HG03521 (cell line): ENCODE measurements around the gene OR4N2.
"Not testable (repeated sequence)": the region's sequence is repeated elsewhere in the genome, so short reads cannot be mapped to it uniquely, and the experiment has no call there.

Experiments used
- ATAC-seq: cut with Tn5 transposase; IDR thresholded peaks from one replicate; pipeline ENCODE4 v1.9.1; 2021; ENCODE audit warnings: mild to moderate bottlenecking, moderate library complexity; ENCODE audit not compliant: unreplicated experiment

OR4N2 gene, protein sequence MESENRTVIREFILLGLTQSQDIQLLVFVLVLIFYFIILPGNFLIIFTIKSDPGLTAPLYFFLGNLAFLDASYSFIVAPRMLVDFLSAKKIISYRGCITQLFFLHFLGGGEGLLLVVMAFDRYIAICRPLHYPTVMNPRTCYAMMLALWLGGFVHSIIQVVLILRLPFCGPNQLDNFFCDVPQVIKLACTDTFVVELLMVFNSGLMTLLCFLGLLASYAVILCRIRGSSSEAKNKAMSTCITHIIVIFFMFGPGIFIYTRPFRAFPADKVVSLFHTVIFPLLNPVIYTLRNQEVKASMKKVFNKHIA

DNA sequence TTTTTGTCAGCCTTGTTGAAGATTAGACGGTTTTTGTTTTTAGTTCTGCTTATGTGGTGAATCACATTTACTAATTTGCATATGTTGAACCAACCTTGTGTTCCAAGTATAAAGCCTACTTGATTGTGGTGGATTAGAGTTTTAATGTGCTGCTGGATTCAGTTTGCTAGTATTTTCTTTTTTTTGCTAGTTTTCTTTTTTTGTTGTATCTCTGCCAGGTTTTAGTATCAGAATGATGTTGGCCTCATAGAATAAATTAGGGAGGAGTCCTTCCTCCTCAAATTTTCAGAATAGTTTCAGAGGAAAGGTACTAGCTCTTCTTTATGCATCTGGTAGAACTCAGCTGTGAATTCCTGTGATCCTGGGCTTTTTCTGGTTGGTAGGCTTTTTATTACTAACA, at the start of gene OR4N2:
Gene OR4N2 (plus strand): TSS at position 301 of the 400 bp plus-strand sequence. CDS start 23,679 bp downstream, outside the sequence.
- not testable (repeated sequence) for ATAC-seq

DNA sequence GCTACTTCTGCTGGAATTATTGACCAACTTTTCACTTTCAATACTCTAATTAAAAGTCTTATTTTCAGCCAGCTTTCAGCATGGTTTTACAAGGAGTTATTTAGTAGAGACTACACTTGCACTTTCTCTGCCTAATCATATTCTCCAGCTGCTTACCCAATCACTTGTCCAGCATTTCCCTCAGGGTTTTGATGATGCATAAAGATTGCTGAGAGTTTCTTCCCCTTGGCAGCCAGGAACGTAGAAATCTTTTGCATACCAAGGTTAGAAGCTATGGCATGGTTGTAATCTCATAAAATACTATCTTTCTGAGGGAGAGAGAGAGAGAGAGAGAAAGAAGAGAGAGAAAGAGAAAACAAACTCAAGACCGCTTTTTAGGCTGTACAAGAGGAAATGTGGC, 49.4 kb upstream of the OR4N2 start:
- ATAC-seq = no peak

- not testable (repeated sequence) for ATAC-seq
These were observed 32.1 kb upstream of the OR4N2 start for GRCh38 chr14:19771491-19771890.

DNA sequence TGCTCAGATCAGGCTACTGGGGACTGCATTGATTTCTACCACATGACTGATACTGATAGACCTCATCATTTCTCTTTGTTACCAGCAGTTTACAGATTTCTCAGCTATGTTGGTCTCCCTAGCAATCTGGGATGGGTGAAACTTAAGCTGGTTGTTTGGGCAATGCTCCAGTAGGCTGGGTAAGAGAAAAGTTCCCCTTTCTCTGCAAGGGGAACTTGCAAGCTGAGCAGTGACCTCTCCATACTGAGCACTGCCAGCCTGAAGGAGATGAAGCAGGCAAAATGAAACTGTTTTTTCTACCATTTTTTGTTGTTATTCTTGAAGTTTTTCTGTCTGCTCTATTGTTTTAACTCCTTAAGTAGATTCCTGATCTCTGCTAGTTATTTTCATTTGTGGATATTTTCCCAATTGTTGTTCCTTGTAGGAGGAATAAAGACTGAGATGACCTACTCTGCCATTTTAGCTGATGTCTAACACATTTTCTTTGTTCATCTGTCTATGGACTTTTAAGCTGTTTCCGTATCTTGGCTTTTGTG, 31.6 kb upstream of the OR4N2 start:
- ATAC-seq = no peak

DNA sequence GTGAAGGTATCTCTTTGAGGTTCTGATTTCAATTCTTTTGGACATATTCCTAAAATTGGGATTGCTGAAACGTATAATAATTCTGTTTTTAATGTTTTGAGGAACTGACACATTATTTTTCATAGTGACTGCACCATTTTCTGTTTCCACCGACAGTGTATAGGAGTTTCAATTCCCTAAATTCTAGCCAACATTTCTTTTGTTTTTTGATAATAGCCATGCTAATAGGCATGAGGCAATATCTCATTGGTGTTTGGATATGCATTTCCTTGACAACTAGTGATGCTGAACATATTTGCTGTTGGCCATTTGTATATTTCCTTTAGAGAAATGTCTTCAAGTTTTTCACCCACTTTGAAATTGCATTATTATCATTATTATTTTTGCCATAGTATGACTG, 31.1 kb upstream of the OR4N2 start:
- ATAC-seq = not testable (repeated sequence)

GRCh38 chr14:19773204-19773603, 30.4 kb upstream of the OR4N2 start, which contains the start of gene OR4M1:
Gene OR4M1, plus strand, starts transcription at chr14:19773504. Its CDS starts 6,819 bp downstream, at chr14:19780323.
- ATAC-seq = not testable (repeated sequence)

DNA sequence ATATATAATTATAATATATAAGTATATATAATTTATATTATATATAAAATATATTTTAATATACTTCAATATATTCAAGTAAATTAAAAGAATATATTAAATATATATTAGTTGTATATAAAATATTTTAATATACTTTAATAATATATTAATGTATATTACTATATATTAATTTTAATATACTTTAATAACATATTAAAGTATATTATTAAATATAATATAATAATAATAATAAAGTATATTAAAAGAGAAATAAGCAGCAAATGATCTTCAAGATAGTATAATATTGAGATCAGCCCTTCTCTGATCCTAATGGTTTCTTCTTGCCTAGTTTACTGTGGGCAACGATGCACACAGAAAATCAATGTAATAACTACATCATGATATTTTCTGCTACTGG, 28.0 kb upstream of the OR4N2 start:
- no peak for ATAC-seq

- not testable (repeated sequence) for ATAC-seq
These were observed 17.7 kb upstream of the OR4N2 start for GRCh38 chr14:19785848-19786247.

DNA sequence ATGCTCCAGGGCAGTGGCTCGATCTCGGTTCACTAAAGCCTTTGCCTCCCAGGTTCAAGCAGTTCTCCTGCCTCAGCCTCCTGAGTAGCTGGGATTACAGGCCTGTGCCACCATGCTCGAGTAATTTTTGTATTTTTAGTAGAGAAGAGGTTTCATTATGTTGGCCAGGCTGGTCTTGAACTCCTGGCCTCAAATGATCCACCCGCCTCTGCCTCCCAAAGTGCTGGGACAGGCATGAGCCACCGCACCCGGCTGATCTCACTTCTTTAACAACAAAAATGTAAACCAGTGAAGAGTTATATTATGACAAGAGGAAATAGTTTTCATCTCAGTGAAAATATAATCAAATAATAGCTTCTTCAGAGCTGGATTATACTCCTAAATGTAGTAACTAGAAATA, 16.3 kb upstream of the OR4N2 start:
- ATAC-seq = not testable (repeated sequence)

DNA sequence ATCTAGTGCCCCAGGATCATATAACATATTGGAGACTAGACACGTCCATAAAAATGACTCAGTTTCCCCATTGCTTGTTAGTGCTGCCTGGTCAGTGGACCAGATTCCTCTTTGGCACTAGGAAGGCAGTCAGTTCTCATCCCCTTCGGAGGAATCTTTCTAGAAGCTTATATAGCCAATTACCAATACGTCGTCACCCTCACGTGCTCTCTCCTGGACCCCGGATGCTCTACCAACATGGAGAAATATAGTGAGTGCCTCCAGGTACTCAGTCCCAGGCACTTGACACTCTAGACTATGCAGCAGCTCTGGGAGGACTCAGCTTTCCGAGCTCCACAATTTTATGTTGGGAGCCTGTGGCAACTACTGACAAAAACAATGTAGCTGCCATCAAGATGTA, 15.4 kb upstream of the OR4N2 start:
- not testable (repeated sequence) for ATAC-seq

GRCh38 chr14:19796520-19797108, 7.0 kb upstream of the OR4N2 start:
- ATAC-seq = not testable (repeated sequence)

DNA sequence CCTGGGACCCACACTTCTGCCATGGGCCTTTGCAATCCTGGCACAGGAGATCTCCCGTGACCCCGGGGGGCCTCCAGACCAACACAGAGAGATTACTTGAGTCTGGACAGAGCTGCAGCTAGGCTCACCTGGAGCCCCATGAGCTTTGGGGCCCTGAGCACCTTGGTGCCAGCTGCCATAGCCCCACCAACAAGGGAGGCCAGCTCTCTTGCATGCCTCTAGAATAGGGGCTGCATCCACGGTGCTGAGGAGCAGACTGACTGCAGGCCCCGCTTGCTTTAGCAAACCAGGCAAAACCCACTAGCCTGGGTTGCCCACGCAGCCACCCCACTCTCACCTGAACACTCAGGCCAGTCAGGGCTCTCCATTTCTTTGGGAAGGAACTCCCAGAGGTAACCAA, 3.7 kb upstream of the OR4N2 start:
- ATAC-seq = no peak

DNA sequence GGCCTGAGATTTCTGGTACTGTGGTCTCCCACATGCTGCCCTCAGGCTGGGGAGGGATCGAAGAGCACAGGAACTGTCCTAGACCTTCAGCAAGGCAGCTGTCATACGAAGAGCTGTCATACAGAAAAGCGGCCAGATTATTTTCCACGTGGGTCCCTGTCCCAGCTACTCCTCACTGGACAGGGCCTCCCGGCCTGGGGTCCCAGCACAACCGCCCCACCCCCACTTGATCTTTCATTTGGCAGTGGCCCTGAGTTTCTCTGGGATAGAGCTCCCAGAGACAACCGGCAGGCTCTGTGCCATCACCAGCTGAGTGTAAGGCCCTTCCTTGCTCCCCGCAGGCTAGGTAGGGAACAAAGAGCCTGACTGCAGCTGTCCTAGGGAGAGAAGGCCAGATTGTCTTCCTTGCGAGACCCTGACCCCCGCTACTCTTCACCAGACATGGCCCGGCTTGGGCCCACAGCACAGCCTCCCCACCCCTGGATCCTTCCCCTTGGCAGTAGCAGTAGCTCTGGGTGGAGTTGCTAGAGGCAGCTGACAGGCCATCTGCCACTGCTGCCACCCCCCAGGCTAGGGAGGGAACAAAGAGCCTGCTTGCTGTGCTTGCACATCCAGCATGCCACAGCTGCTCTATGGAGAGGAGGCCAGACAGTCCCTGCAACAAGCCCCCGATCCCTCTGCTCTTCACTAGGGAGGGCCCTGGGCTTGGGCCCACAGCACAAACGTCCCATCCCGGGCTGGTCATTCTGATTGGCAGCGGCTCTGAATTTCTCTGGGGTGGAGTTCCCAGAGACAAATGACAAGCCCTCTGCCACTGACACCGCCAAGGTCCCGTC, 3.1 kb upstream of the OR4N2 start:
- no peak for ATAC-seq

- ATAC-seq = no peak
These were observed 2.5 kb upstream of the OR4N2 start for GRCh38 chr14:19801118-19801464.

DNA sequence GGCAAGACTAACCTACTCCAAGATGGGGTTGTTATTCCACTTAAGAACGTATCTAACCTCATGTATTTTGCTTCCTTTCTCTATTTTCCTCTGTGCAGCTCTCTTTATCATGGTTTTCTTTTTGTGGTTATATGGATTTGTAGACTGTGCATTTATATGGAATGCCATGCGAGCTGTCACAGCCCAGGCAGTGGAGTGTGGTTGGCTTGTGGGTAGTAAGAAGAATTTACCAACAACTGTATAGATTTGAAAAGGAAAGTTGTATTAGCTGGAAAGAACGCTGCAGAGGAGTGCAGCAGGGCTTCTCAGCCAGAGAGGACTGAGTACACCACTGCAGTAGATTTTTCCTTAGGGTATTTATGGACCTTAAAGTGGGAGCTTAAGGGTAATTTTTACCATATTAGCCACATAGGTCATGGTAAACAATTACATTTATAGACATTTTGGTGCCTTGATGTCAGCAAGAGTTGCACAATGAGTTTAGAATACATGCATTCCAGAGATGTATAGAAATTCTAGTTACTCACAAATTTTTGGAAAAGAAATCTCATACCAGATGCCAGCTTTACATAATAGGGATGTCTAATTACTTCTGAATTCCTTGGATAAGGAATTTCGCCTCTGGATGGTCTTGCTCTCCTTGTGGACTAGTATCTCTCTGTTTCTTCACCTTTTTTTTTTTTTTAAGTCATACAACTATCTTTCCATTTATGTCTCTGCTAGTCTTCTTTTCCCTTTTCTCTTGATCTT, 9.8 kb downstream of the OR4N2 start:
- ATAC-seq = not testable (repeated sequence)

GRCh38 chr14:19819879-19820278, 16.3 kb downstream of the OR4N2 start:
- ATAC-seq = not testable (repeated sequence)

DNA sequence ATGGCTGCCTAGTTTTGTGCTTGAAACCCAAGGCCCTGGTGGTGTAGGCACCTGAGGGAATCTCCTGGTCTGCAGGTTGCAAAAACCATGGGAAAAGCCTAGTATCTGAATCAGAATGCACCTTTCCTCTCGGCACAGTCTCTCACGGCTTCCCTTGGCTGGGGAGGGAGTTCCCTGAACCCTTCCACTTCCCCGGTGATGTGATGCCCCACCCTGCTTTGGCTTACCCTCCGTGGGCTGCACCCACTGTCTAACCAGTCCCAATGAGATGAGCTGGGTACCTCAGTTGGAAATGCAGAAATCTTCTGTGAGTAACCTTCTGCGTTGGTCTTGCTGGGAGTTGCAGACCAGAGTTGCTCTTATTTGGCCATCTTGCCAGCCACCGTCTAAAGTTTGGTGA, 17.4 kb downstream of the OR4N2 start:
- not testable (repeated sequence) for ATAC-seq

DNA sequence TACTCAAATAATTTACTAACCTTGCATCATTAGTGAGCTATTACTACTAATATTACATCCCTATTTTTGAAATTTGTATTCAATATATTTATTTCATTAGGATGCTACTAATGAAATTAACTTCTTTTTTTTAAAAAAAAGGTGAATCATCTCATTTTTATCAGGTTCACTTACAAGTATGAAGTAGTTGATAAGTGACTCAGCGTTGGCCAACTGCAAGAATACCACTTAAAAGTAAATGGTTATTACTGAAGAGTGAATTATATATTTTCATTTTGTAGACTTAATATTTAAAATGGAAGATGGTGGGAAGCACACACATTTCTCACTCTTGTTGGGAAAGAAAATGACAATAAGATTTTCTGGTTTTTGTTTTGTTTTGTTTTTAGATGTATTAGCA, 19.6 kb downstream of the OR4N2 start:
- no peak for ATAC-seq

- no peak for ATAC-seq
These were observed 20.2 kb downstream of the OR4N2 start for GRCh38 chr14:19823765-19824164.

GRCh38 chr14:19827626-19828244, 24.2 kb downstream of the OR4N2 start:
- not testable (repeated sequence) for ATAC-seq
